Measurements from ENCODE around the gene COLEC12.

DNA sequence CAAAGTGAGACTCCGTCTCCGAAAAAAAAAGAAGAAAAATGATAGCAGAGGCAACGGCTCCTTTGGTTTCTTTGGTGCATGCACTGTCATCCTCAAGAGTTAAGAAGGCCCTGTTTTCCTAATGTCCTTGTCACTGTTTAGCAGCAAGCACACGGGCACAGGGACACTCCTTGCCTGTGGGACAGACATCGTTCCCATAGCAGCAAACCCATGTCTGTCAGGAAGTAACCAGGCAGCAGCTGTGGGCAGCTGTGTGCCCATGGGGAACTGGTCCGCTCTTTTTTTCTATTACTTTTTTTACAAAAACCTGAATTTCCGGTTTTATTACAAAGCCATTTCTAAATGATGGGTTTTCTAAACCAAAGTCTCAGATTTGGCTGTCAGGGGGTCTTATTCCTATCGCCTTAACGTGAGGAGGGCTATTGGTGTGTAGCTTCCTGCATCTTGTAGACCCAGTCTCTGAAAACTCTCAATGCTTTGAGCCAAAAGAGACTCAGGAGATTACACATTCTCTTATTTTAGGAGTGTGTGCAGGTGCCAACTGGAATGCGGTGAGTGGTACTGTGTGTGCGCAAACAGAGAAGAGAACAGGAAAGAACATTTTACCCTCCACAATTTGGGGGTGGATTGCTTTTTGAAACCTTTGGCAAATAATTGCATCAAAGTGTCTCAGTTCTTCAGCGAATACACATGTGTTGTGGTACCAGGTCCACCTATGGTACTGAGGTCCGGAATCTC lies 109.6 kb downstream of the COLEC12 start:
- TF ChIP-seq, protein P1, sequence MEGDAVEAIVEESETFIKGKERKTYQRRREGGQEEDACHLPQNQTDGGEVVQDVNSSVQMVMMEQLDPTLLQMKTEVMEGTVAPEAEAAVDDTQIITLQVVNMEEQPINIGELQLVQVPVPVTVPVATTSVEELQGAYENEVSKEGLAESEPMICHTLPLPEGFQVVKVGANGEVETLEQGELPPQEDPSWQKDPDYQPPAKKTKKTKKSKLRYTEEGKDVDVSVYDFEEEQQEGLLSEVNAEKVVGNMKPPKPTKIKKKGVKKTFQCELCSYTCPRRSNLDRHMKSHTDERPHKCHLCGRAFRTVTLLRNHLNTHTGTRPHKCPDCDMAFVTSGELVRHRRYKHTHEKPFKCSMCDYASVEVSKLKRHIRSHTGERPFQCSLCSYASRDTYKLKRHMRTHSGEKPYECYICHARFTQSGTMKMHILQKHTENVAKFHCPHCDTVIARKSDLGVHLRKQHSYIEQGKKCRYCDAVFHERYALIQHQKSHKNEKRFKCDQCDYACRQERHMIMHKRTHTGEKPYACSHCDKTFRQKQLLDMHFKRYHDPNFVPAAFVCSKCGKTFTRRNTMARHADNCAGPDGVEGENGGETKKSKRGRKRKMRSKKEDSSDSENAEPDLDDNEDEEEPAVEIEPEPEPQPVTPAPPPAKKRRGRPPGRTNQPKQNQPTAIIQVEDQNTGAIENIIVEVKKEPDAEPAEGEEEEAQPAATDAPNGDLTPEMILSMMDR (IDR thresholded peaks at IDR 0.05; ENCODE audit: insufficient read depth, low read depth, low read length): no peak
- no peak for TF ChIP-seq EZH2 (IDR thresholded peaks at IDR 0.05; ENCODE audit: insufficient read depth, low read length)
